Brain pericyte (primary cell): ENCODE measurements around the gene PCDH19.

Experiments
- DNase-seq: peaks from one replicate; pipeline ENCODE4 v3.0.0-alpha.2; 2012; ENCODE audit warnings: low read depth, low spot score

PCDH19 gene

DNA sequence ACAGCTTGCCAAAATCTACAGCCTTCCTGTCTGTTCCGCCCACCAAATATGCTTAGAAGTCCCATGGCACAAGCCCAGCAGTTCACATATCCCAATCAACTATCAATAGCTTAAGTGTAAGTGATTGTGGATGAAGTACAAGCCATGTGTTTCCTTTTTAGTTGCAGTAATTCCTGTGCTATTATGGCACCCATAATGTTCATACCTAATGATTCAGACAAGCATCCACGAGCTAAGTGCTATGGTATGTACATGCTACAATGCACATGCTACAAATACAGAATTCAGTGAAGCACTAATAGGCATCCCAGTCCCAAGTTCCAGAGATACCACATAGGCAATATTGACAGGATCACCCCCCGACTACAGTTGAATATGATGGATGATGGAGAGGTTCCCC, 94.5 kb downstream of the PCDH19 start:
- DNase-seq: no peak

DNA sequence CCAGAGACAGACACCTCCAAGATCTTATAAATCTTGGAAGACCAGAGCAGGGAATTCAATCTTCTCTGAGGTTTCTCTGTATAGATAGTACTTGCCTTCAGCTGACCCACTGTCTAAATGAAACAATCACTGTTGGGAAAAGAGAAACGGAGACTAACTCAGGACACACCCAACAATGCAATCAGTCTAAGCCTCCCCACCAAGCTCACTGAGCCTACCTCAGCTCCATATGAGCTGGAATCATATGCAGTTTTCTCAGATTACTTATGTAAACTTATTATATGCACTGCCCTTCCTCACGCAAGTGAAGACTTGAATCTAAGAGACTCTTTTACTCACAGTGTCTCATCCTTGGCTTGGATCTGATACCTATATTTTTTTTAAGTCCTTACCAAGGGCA, 110.5 kb downstream of the PCDH19 start:
- DNase-seq: no peak

DNA sequence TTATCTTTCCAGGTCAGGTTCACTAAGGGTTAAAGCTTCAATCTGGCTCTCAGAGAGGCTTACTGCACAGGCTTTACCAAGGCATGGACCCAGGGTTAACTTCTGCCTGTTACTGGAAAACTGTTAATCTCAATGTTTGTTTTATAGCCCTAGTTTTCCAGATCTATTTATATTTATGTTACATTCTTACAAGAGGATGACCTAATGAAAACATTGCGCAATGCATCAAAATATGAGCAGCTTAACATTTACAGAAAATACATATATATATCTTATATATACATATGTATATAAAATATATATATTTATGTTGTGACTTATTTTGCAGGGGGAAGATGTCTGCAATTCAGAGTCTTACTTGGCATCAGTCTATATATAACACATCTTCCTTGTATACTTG, 112.3 kb downstream of the PCDH19 start:
- no peak for DNase-seq

DNA sequence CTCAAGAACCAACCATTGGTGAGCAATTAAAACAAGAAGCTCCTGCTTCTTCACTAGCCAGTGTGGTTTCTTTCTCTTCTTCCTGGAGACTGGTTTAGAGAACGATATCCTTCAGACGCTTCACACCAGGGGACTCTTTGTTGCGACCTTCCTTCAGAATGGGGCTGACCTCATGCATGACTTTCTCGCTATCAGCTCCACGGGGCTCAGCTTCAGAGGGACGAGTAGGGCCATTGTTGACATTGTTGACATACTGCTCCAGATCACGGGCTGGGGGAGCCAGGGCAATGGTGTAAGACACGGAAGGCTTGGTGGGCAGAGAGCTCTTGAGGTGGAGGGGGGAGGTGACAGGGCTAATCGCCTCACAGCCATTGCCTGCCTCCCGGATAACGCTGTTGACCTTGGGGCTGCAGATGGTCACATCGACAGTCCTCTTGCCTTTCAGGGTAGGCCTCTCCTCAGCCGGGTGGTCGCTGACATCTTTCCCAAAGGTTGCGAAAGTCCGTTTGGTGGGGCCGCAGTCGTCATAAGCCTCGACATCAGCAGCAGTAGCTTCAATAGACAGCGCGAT, 113.8 kb downstream of the PCDH19 start:
- no peak for DNase-seq

DNA sequence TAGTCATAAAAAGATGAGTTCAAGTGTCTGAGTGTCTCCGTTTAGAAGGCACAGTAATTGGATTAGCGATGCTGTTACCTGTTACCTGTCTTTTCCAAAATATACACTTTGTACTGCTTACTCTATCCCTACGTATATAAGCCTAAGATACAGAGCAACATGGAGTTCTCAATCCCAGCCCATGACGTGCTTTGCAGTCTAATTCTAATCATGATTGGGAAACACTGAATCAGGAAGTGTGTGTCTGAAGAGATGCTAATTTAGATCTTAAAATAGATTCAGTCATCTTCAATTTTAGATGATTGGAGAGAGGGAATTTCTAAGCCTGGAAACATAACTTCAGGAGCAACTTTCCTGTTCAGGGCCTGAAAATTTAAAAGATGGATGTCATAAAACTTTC, 115.1 kb downstream of the PCDH19 start:
- DNase-seq: no peak

DNA sequence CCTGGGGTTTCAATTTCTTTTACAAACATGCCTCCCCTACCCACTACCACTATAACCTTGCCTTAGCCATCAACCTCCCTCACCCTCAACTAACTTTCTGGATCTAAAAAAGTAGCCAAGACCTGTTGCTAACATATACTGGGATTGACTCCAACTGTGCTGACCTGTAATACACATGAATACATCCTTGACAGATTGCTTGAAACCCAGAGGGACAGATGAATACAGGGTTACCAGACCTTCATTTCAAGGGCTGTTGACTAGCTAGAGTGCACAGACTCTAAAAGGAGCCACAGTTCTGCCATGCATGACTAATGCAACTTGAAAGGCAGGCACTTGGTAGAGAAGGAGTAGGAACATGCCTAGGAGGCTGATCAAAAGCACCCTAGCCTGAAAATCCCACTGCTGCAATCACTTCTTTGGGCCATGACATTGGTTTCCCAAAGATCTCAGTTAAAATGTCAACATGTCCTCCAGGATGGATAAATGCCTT, 121.0 kb downstream of the PCDH19 start:
- no peak for DNase-seq

DNA sequence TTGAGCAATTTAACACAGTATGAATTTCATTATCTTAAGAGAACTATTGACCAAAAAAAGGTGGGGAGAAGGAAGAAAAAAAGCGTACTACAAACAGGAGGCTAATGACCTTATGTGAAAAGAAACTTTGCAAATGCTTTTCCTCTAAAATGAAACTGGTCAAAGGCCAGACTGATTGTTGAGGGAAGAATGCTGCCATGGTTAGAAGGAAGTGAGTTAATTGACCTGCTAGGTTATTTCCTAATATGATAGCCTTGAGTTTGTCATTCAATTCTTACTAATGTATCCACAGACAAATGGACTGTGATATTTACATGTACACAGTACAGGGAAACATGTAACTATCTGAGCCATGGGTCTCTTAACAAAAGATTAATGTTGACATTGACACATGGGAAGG, 132.8 kb downstream of the PCDH19 start:
- no peak for DNase-seq

DNA sequence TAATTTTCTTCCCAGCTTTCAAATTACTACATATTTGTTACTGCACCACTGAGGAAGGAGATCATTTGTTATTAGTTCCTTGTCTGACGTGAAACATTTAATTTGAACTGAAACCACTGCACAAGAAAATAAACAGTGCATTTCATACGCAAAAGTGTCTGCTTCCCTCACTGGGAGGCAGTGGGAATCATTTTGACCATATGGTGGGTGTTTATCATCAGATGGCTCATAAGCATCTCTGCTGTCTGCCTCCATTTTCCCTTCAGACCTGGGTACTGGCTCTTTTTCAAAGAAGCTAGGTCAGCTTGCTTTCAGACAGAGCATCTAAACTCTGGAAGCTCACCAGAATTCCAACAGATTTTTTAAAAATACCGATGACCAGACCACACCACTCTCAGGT, 135.2 kb downstream of the PCDH19 start:
- DNase-seq: no peak

DNA sequence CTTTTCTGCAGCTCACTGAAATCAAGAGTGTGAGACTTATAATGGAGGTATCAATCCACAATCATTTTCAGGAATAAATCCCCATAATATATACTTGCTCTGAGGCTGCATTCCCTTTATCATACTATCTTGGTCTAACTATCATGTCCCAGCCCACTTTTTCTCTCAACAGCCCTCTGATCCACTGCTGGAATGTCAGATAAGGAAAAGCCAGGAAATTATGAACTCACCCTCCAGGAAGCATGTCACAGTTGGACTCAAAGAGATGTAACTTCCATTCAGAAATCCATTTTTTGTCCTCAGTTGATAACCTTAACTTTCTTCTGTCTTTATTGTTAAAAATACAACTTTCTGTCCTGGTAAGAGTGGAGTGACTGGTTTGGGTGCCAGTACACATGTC, 144.9 kb downstream of the PCDH19 start:
- no peak for DNase-seq

DNA sequence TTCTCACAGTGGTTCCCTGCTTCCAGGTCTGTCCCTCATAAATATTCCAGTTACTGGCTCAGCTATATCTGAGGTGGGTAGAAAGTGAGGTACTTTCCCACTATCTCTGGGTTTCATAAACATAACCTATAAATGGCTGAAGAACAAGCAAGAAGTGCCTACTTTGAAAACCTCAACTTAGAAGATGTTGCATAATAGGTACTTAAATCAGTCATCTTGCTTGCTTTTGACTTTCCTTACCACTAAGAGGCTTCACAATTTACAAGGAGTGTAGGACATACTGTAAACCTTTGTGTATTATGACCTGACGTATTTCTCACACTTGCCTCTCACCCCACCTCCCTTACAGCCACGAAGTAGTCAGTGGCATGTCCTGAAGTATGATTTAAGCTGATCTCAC, 145.9 kb downstream of the PCDH19 start:
- no peak for DNase-seq

DNA sequence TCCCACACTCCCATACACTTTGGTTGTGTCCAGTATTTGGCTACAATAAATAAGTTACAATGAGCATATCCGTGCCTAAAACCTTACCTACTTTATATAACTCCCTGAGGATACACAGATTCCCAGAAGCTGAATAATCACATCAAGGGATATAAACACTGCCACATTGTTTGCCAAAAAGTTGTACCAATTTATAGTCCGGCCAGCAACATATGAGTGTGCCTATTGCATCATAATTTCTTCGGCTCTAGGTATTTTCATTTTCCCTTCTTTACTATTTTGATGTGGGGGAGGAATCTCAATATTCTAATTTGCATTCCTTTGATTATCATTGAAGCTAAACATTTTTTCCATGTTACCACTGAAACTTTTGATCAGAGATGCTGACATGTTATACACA, 146.4 kb downstream of the PCDH19 start:
- no peak for DNase-seq

DNA sequence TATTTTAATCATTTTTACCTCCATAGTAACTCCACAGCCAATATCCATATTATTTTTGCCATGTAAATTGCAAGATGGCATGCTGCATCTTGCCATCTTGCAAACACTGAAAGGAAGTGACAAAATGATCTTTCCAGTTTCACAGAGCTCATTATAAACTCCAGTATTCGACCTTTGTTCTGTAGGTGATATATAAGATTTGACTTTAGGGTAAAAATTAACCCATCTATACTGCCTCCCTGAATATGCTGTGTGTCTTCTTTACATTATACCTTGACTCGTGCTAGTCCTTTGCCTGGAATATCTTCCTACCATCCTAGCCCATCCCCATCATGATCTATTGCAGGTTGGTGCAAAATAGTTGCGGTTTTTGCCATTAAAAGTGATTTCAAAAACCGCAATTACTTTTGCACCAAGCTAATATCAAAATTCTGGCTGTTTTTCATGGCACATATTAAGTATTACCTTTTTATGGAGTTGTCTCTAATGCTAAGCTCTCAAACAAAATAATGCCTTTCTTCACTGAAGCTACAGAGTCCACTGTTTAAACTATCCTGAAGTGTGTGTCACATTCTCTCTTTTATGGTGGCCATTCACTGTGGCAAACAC, 161.1 kb downstream of the PCDH19 start:
- no peak for DNase-seq

DNA sequence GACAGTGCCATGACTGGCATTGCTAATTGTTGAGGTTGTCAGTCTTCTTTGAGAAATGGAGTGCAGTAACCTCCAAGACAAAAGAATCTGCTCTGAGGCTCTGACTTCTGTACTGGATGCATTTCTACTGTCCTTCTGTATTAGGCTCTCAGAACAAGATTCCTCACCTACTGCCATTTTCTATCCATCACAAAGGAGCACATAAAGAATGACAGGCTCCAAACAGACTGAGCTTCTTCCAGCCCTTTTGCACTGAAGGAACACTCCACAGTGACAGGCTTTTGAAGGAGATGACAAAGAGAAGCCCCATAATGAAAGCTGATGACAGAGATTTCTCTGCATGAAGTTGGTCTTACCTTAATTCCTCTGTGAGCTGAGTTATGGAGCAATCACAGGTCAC, 162.2 kb downstream of the PCDH19 start:
- DNase-seq: no peak

DNA sequence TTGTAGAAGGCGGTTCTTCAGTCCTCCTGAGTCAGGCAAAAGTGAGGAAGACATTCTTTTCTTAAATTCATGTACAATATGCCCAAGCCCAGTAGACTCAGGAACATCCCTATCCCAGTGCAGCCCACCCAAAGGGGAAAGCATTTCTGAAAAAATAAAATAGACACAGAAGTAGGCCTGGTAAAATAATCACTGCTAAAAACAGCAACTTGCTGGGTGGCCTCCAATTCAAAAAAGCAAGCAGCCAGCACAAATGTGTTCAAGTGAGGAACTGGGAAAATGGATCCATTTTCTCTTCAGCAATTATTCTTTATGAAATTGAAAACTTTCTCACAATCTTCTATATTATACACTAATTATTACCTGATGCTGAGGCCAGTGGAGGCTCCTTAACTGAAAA, 165.4 kb downstream of the PCDH19 start:
- DNase-seq: no peak
